K562 (cell line): ENCODE measurements around the gene PLPPR1. TPM values are rescaled to one million over a fixed set of nuclear protein-coding genes. Genes with fewer than 3 reads are reported as not detected.

Experiments
- ATAC-seq: fragments of 200-7000 bp; cut with Tn5 transposase; 3 replicates; pipeline ENCODE4 v1.9.1; 2020; ENCODE audit warnings: moderate library complexity
- BruUV-seq: library from RNA; stranded (reverse); fragments of 400-500 nt; replicated peaks from 2 replicates; lab custom pipeline; 2021; lab: Mats Ljungman, UMichigan
- CTCF ChIA-PET: fragments of 300-600 bp; formaldehyde crosslinking; extraction: SDS; loops from one replicate; lab custom pipeline; 2021; ENCODE audit warnings: low intra/inter-chr PET ratio; lab: Yijun Ruan, JAX
- POLR2A ChIA-PET: fragments of 300-600, 350-650 bp; sonication (Branson Sonifier 250); formaldehyde crosslinking; extraction: SDS; loops from one replicate; lab custom pipeline; 2021; ENCODE audit warnings: antibody characterized with exemption, inconsistent platforms; lab: Yijun Ruan, JAX
- DNase-seq, 4 experiments: peaks; one replicate each; pipeline versions ENCODE4 v3.0.0 to v3.0.0-alpha.2; 2011 to 2018; ENCODE audit warnings: low spot score in 3 of 4, mixed read lengths in 3 of 4; ENCODE audit errors: extremely low read depth in 1 of 4
- FAIRE-seq: peaks from 2 replicates; lab custom pipeline; 2011; peaks lifted over from hg19 to GRCh38; lab: Jason Lieb, UNC
- H2AFZ ChIP-seq: 2 replicates; pipeline ENCODE4 v1.6.0; 2011; ENCODE audit warnings: low read depth, low read length, control low read depth, inconsistent platforms
- H3K27ac ChIP-seq: fragments of 200-600 bp; 3 replicates; pipeline ENCODE4 v1.8.0; 2011; ENCODE audit warnings: low read depth, mild to moderate bottlenecking, control low read depth, inconsistent platforms, low read length, moderate library complexity, mixed read lengths; ENCODE audit errors: extremely low read depth
- H3K27me3 ChIP-seq, 2 experiments: fragments of 300-600 bp in 1 of 2; 2 replicates in 1 of 2; 3 replicates in 1 of 2; pipeline versions ENCODE4 v1.6.0 to v1.8.0; 2011; ENCODE audit warnings: inconsistent platforms in 2 of 2, low read length in 2 of 2, mild to moderate bottlenecking in 1 of 2, mixed read lengths in 1 of 2, moderate library complexity in 1 of 2; ENCODE audit not compliant: control insufficient read depth in 2 of 2, insufficient read depth in 2 of 2
- H3K36me3 ChIP-seq: fragments of 300-600 bp; 3 replicates; pipeline ENCODE4 v1.8.0; 2011; ENCODE audit warnings: mild to moderate bottlenecking, low read length, inconsistent platforms; ENCODE audit not compliant: control insufficient read depth, insufficient read depth
- H3K4me1 ChIP-seq, 2 experiments: fragments of 200-600 bp in 1 of 2; replicated peaks in 1 of 2; 2 replicates in 1 of 2; 3 replicates in 1 of 2; pipeline versions ENCODE4 v1.5.1 to v1.8.0; 2011; ENCODE audit warnings: inconsistent platforms in 2 of 2, low read length in 2 of 2, mild to moderate bottlenecking in 1 of 2, mixed read lengths in 1 of 2, moderate library complexity in 1 of 2; ENCODE audit not compliant: control insufficient read depth in 2 of 2, insufficient read depth in 2 of 2
- H3K4me2 ChIP-seq: 2 replicates; pipeline ENCODE4 v1.6.1; 2011; ENCODE audit warnings: low read length, control low read depth, inconsistent platforms, mixed read lengths; ENCODE audit not compliant: insufficient read depth
- H3K4me3 ChIP-seq: fragments of 200-600 bp; sonication (generic), shearing (Covaris generic); 2 replicates; pipeline ENCODE4 v1.5.1; 2016; ENCODE audit warnings: control low read depth, inconsistent platforms
- H3K79me2 ChIP-seq: fragments of 200-600 bp; 3 replicates; pipeline ENCODE4 v1.8.0; 2011; ENCODE audit warnings: low read length, inconsistent platforms; ENCODE audit not compliant: control insufficient read depth, insufficient read depth
- H3K9ac ChIP-seq, 2 experiments: 2 replicates each; pipeline versions ENCODE4 v1.6.0 to v1.6.1; 2011; ENCODE audit warnings: low read depth in 2 of 2, low read length in 2 of 2, control low read depth in 1 of 2, inconsistent platforms in 1 of 2, mild to moderate bottlenecking in 1 of 2, mixed read lengths in 1 of 2; ENCODE audit not compliant: insufficient read depth in 1 of 2
- H3K9me1 ChIP-seq: one replicate; pipeline ENCODE4 v1.6.0; 2011; ENCODE audit warnings: inconsistent platforms, mild to moderate bottlenecking, low read length, moderate library complexity; ENCODE audit not compliant: control insufficient read depth, insufficient read depth
- H3K9me3 ChIP-seq: replicated peaks from 2 replicates; pipeline ENCODE4 v1.5.1; 2011; ENCODE audit warnings: low read depth, low read length, inconsistent platforms; ENCODE audit not compliant: control insufficient read depth, insufficient read depth
- H4K20me1 ChIP-seq: replicated peaks from 2 replicates; pipeline ENCODE4 v1.6.1; 2011; ENCODE audit warnings: low read length, inconsistent platforms, mixed read lengths; ENCODE audit not compliant: control insufficient read depth, insufficient read depth
- ARID1B ChIP-seq: fragments of 450-650 bp; IDR thresholded peaks from 2 replicates; pipeline ENCODE4 v1.6.1; 2016; ENCODE audit warnings: antibody characterized with exemption, mild to moderate bottlenecking, inconsistent platforms
- CBFA2T2 ChIP-seq: fragments of 450-650 bp; conservative IDR thresholded peaks from 2 replicates; pipeline ENCODE4 v1.6.1; 2017; ENCODE audit warnings: mild to moderate bottlenecking
- CBFA2T3 ChIP-seq: fragments of 450-650 bp; IDR thresholded peaks from 2 replicates; pipeline ENCODE4 v1.6.1; 2017
- CCNT2 ChIP-seq: IDR thresholded peaks from 2 replicates; pipeline ENCODE4 v1.6.1; 2011; ENCODE audit warnings: borderline replicate concordance, low read depth, mild to moderate bottlenecking, moderate library complexity, mixed read lengths, low read length; ENCODE audit not compliant: insufficient read length; ENCODE audit errors: extremely low read depth
- EHMT2 ChIP-seq: fragments of 450-650 bp; IDR thresholded peaks from 2 replicates; pipeline ENCODE4 v1.6.1; 2018; ENCODE audit warnings: antibody characterized with exemption
- ELF2 ChIP-seq: fragments of 250-450 bp; sonication (Bioruptor Pico); IDR thresholded peaks from 2 replicates; pipeline ENCODE4 v1.5.0; 2021; ENCODE audit warnings: mild to moderate bottlenecking
- EP300 ChIP-seq: IDR thresholded peaks from 2 replicates; pipeline ENCODE4 v1.6.1; 2012; ENCODE audit warnings: low read length, improper control_type of control experiment
- FOXA3 ChIP-seq, 2 experiments: fragments of 450-650 bp in 1 of 2; sonication (generic) in 1 of 2; formaldehyde crosslinking; IDR thresholded peaks in 1 of 2; conservative IDR thresholded peaks in 1 of 2; 2 replicates each; pipeline versions ENCODE4 v1.4.0 to v1.8.0; 2020 to 2022; ENCODE audit warnings: mild to moderate bottlenecking in 2 of 2, missing genetic modification reagents in 1 of 2
- KDM1A ChIP-seq, 2 experiments: fragments of 450-650 bp; IDR thresholded peaks; 2 replicates each; pipeline ENCODE4 v1.6.1; 2016; ENCODE audit warnings: mild to moderate bottlenecking in 2 of 2
- KLF16 ChIP-seq: IDR thresholded peaks from 2 replicates; pipeline ENCODE4 v1.6.1; 2016; ENCODE audit warnings: antibody characterized with exemption
- NCOR1 ChIP-seq: fragments of 450-650 bp; IDR thresholded peaks from 2 replicates; pipeline ENCODE4 v1.6.1; 2016; ENCODE audit warnings: mild to moderate bottlenecking, moderate library complexity
- NFYB ChIP-seq: IDR thresholded peaks from 2 replicates; pipeline ENCODE4 v1.6.1; 2011; ENCODE audit warnings: mild to moderate bottlenecking, moderate library complexity; ENCODE audit not compliant: insufficient read length; ENCODE audit errors: extremely low read depth
- SMARCA4 ChIP-seq: fragments of 450-650 bp; IDR thresholded peaks from 2 replicates; pipeline ENCODE4 v1.6.1; 2016
- TAL1 ChIP-seq: fragments of 450-650 bp; IDR thresholded peaks from 2 replicates; pipeline ENCODE4 v1.6.1; 2016; ENCODE audit warnings: mild to moderate bottlenecking
- TEAD4 ChIP-seq, 2 experiments: sonication (generic) in 1 of 2; formaldehyde crosslinking in 1 of 2; IDR thresholded peaks; 2 replicates each; pipeline versions ENCODE4 v1.6.1 to v1.8.0; 2012 to 2022; ENCODE audit warnings: borderline replicate concordance in 1 of 2, inconsistent platforms in 1 of 2, low read length in 1 of 2, mild to moderate bottlenecking in 1 of 2, missing genetic modification reagents in 1 of 2
- TGIF2 ChIP-seq: sonication (generic); formaldehyde crosslinking; IDR thresholded peaks from 2 replicates; pipeline ENCODE4 v1.8.1; 2022; ENCODE audit warnings: mild to moderate bottlenecking, missing genetic modification reagents, moderate library complexity
- TRIM24 ChIP-seq, 2 experiments: fragments of 450-650 bp; IDR thresholded peaks; 2 replicates each; pipeline ENCODE4 v1.6.1; 2016
- ZNF165 ChIP-seq: fragments of 250-450 bp; sonication (Bioruptor Pico); IDR thresholded peaks from 2 replicates; pipeline ENCODE4 v1.4.0; 2020; ENCODE audit warnings: borderline replicate concordance
- ZNF778 ChIP-seq: fragments of 450-650 bp; formaldehyde crosslinking; IDR thresholded peaks from 2 replicates; pipeline ENCODE4 v1.4.0; 2020; ENCODE audit warnings: mild to moderate bottlenecking, moderate library complexity
- WGBS: fragments of 100-300 bp; shearing (Covaris generic); methylation state at CpG from one replicate; pipeline ENCODE4 v1.1.6; 2016; ENCODE audit warnings: low coverage, mixed read lengths; ENCODE audit not compliant: insufficient coverage; ENCODE audit errors: missing lambda C conversion rate; 5-methylcytosine and 5-hydroxymethylcytosine counted together
- in situ Hi-C: fragments of 300-500 bp; cut with MboI; formaldehyde crosslinking; loops from 4 replicates; pipeline ENCODE4 v1.15.0; 2018; ENCODE audit warnings: inconsistent platforms, mixed read lengths
- intact Hi-C: fragments of 100-400 bp; cut with micrococcal nuclease; formaldehyde crosslinking; loops from 2 replicates; pipeline ENCODE4 v1.14.2; 2022
- polyA plus RNA-seq, 8 experiments: library from polyadenylated mRNA; depleted of rRNA in 4 of 8; stranded (reverse) in 5 of 8; unstranded in 3 of 8; fragments of >200 nt; fragmentation: Nextera tagmentation in 2 of 8; fragmentation: Illumina TruSeq in 1 of 8; extraction: Ambion mirVana in 2 of 8; extraction: Trizol in 1 of 8; gene quantifications; 2 replicates each; pipeline versions ENCODE4 v1.2.1 to v1.2.3, GENCODE V29; 2011 to 2014; ENCODE audit warnings: inconsistent platforms in 1 of 8, missing spikeins in 1 of 8
- total RNA-seq, 7 experiments: library from RNA; depleted of rRNA in 6 of 7; stranded (reverse); fragments of >200 nt in 6 of 7; fragmentation: Illumina TruSeq in 2 of 7; extraction: Trizol in 2 of 7; gene quantifications; 2 replicates each; pipeline versions ENCODE4 v1.2.1 to v1.2.3, GENCODE V29; 2011 to 2021; ENCODE audit warnings: low replicate concordance in 1 of 7
- TF ChIP-seq, protein P1 (sequence below): fragments of 450-650 bp; IDR thresholded peaks from 2 replicates; pipeline ENCODE4 v1.6.1; 2017; ENCODE audit warnings: antibody characterized with exemption, mild to moderate bottlenecking
- TF ChIP-seq, protein P2 (sequence below): IDR thresholded peaks from 2 replicates; pipeline ENCODE4 v1.6.1; 2011; ENCODE audit not compliant: insufficient read length; ENCODE audit errors: extremely low read depth

The PLPPR1 gene
- total and polyA plus RNA-seq, 9 of the 15 experiments (the other 6 are each of a cell fraction or from before 2014, with no cell fraction given), result not detected

DNA sequence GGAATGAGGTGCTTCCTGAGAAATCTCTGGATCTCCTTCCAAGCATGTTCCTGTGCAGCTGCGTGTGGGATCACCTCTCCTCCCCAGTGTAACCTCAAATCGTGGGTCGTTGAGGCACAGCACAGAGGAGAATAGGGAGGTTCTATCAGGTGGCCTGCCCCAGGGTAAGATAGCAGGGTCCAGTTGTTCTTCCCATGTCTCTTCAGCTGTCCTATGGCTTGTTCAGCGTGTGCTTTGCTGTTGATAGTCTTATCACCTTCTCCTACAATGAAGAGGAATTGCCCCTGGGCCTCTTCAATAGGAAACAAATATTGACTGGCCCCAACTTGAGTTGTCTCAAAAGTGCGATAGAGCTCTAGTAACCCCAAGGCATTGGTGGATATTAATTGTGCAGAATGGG is 333.9 kb downstream of the PLPPR1 start:
- H3K4me3 ChIP-seq, result no peak overlapping the region
- H3K36me3 ChIP-seq, result no peaks in the 10 kb centered on the region
- no peaks in the 10 kb centered on the region for H3K79me2 ChIP-seq
- BruUV-seq, result no TSS peak
- H3K27ac ChIP-seq, result peak overlapping the region; percentile 46; the same call in 2 of the 3 replicates
- ATAC-seq, result peak; percentile 66
- no peaks in the 10 kb centered on the region for H3K9me1 ChIP-seq
- H3K4me2 ChIP-seq, result peak overlapping the region; percentile 58
- FAIRE-seq, result peak; percentile 83
- in situ Hi-C loops (no loop called here), intact Hi-C loops (no loop called here)
- WGBS, result 3% methylated on average over 5 of the region's 5 CpGs
- ChIA-PET CTCF (no interaction called here), POLR2A (interaction anchor here (0.9 to 1.5 kb wide), 2 partner anchors 14 to 20 kb away, joined by 3 read pairs; no protein-coding TSS in a partner anchor)
- H3K27me3 ChIP-seq, result no peaks in the 10 kb centered on the region
- peak overlapping the region; percentile 13 to 85; a peak in 2 of 4 replicates for H3K9ac ChIP-seq
- no peaks in the 10 kb centered on the region for H4K20me1 ChIP-seq
- DNase-seq, result peak; percentile 47 to 75 (median 56)
- H3K9me3 ChIP-seq, result no peaks in the 10 kb centered on the region
- H3K4me1 ChIP-seq, result peaks cover 15 to 43% of the 10 kb centered on the region in 2 experiments
- H2AFZ ChIP-seq, result peak overlapping the region; percentile 72
- TF ChIP-seq ZNF778 (no peak), TAL1 (peak; percentile 51; the same call in 1 of the 2 replicates), ELF2 (CRISPR knock-in tag) (no peak), KLF16 (0 out of 2 replicates have a peak, but pooled peaks have one; percentile 19), TEAD4 (IDR thresholded peaks at IDR 0.05; ENCODE audit: low read length) (peak; percentile 68), TEAD4 (CRISPR knock-in tag; IDR thresholded peaks at IDR 0.05; ENCODE audit: borderline replicate concordance) (no peak), SMARCA4 (peak; percentile 50; the same call in 1 of the 2 replicates), NCOR1 (peak; percentile 65; the same call in 1 of the 2 replicates), KDM1A (IDR thresholded peaks at IDR 0.05) (peak in 1 of 2 experiments; percentile 35; a peak in 1 of 4 replicates), TGIF2 (CRISPR knock-in tag) (no peak), FOXA3 (CRISPR knock-in tag; conservative IDR thresholded peaks at IDR 0.05 in 1 of 2, IDR thresholded peaks at IDR 0.05 in 1 of 2) (no peak), TRIM24 (IDR thresholded peaks at IDR 0.05) (0 out of 4 replicates have a peak, but pooled peaks of 1 of the 2 experiments have one; percentile 48), CCNT2 (peak; percentile 17), EHMT2 (peak; percentile 45; the same call in 1 of the 2 replicates), CBFA2T3 (peak; percentile 85), ARID1B (peak; percentile 67), CBFA2T2 (peak; percentile 76), NFYB (no peak), EP300 (peak; percentile 49; the same call in 1 of the 2 replicates), ZNF165 (CRISPR knock-in tag) (no peak)
- TF ChIP-seq, protein P1, sequence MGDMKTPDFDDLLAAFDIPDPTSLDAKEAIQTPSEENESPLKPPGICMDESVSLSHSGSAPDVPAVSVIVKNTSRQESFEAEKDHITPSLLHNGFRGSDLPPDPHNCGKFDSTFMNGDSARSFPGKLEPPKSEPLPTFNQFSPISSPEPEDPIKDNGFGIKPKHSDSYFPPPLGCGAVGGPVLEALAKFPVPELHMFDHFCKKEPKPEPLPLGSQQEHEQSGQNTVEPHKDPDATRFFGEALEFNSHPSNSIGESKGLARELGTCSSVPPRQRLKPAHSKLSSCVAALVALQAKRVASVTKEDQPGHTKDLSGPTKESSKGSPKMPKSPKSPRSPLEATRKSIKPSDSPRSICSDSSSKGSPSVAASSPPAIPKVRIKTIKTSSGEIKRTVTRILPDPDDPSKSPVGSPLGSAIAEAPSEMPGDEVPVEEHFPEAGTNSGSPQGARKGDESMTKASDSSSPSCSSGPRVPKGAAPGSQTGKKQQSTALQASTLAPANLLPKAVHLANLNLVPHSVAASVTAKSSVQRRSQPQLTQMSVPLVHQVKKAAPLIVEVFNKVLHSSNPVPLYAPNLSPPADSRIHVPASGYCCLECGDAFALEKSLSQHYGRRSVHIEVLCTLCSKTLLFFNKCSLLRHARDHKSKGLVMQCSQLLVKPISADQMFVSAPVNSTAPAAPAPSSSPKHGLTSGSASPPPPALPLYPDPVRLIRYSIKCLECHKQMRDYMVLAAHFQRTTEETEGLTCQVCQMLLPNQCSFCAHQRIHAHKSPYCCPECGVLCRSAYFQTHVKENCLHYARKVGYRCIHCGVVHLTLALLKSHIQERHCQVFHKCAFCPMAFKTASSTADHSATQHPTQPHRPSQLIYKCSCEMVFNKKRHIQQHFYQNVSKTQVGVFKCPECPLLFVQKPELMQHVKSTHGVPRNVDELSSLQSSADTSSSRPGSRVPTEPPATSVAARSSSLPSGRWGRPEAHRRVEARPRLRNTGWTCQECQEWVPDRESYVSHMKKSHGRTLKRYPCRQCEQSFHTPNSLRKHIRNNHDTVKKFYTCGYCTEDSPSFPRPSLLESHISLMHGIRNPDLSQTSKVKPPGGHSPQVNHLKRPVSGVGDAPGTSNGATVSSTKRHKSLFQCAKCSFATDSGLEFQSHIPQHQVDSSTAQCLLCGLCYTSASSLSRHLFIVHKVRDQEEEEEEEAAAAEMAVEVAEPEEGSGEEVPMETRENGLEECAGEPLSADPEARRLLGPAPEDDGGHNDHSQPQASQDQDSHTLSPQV, result 0 out of 2 replicates have a peak, but pooled peaks have one; percentile 24
- TF ChIP-seq, protein P2, sequence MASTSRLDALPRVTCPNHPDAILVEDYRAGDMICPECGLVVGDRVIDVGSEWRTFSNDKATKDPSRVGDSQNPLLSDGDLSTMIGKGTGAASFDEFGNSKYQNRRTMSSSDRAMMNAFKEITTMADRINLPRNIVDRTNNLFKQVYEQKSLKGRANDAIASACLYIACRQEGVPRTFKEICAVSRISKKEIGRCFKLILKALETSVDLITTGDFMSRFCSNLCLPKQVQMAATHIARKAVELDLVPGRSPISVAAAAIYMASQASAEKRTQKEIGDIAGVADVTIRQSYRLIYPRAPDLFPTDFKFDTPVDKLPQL, result no peak
